RWPE2 (cell line): ENCODE data around the gene ITIH4.

Experiments used
- ATAC-seq: fragments of 200-7000 bp; cut with Tn5 transposase; 3 replicates; pipeline ENCODE4 v1.9.1; 2021; ENCODE audit warnings: low read depth
- DNase-seq: peaks from one replicate; pipeline ENCODE4 v3.0.0-alpha.2; 2020; ENCODE audit warnings: low spot score
- H3K27ac ChIP-seq: fragments of 450-650 bp; 2 replicates; pipeline ENCODE4 v1.5.1; 2017; ENCODE audit warnings: mild to moderate bottlenecking; ENCODE audit not compliant: poor library complexity, severe bottlenecking
- H3K27me3 ChIP-seq: fragments of 250-450 bp; sonication (Bioruptor Pico); 2 replicates; pipeline ENCODE4 v1.5.1; 2021; ENCODE audit warnings: mild to moderate bottlenecking, moderate library complexity; ENCODE audit not compliant: insufficient read depth, poor library complexity, severe bottlenecking
- H3K36me3 ChIP-seq: fragments of 250-450 bp; sonication (Bioruptor Pico); 2 replicates; pipeline ENCODE4 v1.5.1; 2020; ENCODE audit warnings: low read depth, mild to moderate bottlenecking, moderate library complexity
- H3K4me1 ChIP-seq: fragments of 250-450 bp; sonication (Bioruptor Pico); 2 replicates; pipeline ENCODE4 v1.5.1; 2021; ENCODE audit warnings: mild to moderate bottlenecking, moderate library complexity; ENCODE audit not compliant: insufficient read depth, poor library complexity, severe bottlenecking
- H3K4me3 ChIP-seq: fragments of 250-450 bp; sonication (Bioruptor Pico); 2 replicates; pipeline ENCODE4 v1.5.1; 2021; ENCODE audit warnings: mild to moderate bottlenecking, moderate library complexity; ENCODE audit not compliant: severe bottlenecking
- H3K9me3 ChIP-seq: fragments of 250-450 bp; sonication (Bioruptor Pico); 2 replicates; pipeline ENCODE4 v1.5.1; 2021; ENCODE audit warnings: mild to moderate bottlenecking, moderate library complexity; ENCODE audit not compliant: severe bottlenecking
- CTCF ChIP-seq: fragments of 450-650 bp; IDR thresholded peaks from one replicate; pipeline ENCODE4 v1.5.1; 2017; ENCODE audit warnings: mild to moderate bottlenecking, moderate library complexity; ENCODE audit not compliant: poor library complexity, severe bottlenecking

ITIH4 gene

GRCh38 chr3:52844290-52844975, 14.0 kb upstream of the ITIH4 start:
- Histone ChIP-seq H3K4me3 (no peak overlapping the region), H3K36me3 (0 out of 2 replicates have a peak, but pooled peaks cover 5% of the 10 kb centered on the region), H3K27me3 (no peaks in the 10 kb centered on the region), H3K4me1 (no peaks in the 10 kb centered on the region), H3K27ac (no peak overlapping the region), H3K9me3 (no peaks in the 10 kb centered on the region)
- DNase-seq: no peak
- no peak for ATAC-seq
- TF ChIP-seq CTCF: no peak

DNA sequence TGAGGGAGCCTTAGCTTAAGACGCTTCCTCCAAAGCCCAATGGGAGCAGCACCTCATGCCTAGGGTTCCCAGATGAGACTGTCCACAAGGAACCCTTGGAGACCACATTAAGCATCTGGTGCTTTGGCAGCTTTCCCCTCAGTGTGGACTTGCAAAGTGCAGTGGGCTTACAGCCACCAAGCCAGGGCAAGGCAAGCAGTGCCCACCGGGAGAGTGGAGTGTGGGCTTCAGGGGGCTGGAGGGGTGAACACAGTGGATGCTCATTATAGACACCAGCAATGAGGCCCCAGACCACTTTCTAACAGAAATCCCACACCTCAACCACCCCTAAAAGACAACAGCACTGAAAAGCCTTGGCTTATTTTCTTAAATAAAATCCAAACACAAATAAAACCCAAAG, 13.4 kb upstream of the ITIH4 start:
- no peaks in the 10 kb centered on the region for H3K27me3 ChIP-seq
- ATAC-seq: no peak
- no peak overlapping the region for H3K27ac ChIP-seq
- TF ChIP-seq CTCF: no peak
- no peak overlapping the region for H3K4me3 ChIP-seq
- no peaks in the 10 kb centered on the region for H3K9me3 ChIP-seq
- no peaks in the 10 kb centered on the region for H3K4me1 ChIP-seq
- H3K36me3 ChIP-seq: 0 out of 2 replicates have a peak, but pooled peaks cover 3% of the 10 kb centered on the region
- no peak for DNase-seq

- H3K27ac ChIP-seq: no peak overlapping the region
Observed at GRCh38 chr3:52843108-52843865, 12.8 kb upstream of the ITIH4 start.

GRCh38 chr3:52842424-52842823, 12.0 kb upstream of the ITIH4 start:
- H3K36me3 ChIP-seq: no peaks in the 10 kb centered on the region
- TF ChIP-seq CTCF: no peak
- no peak overlapping the region for H3K27ac ChIP-seq
- H3K9me3 ChIP-seq: no peaks in the 10 kb centered on the region
- H3K4me3 ChIP-seq: no peak overlapping the region
- H3K4me1 ChIP-seq: no peaks in the 10 kb centered on the region
- DNase-seq: no peak
- H3K27me3 ChIP-seq: no peaks in the 10 kb centered on the region
- no peak for ATAC-seq

More at GRCh38 chr3:52843108-52843865, 12.8 kb upstream of the ITIH4 start:
- Histone ChIP-seq H3K4me1 (no peaks in the 10 kb centered on the region), H3K27me3 (no peaks in the 10 kb centered on the region), H3K9me3 (no peaks in the 10 kb centered on the region), H3K4me3 (no peak overlapping the region), H3K36me3 (no peaks in the 10 kb centered on the region)
- no peak for DNase-seq
- TF ChIP-seq CTCF: no peak
- ATAC-seq: no peak

- TF ChIP-seq CTCF: no peak
- ATAC-seq: no peak
- no peaks in the 10 kb centered on the region for H3K27me3 ChIP-seq
- no peak overlapping the region for H3K27ac ChIP-seq
- no peaks in the 10 kb centered on the region for H3K4me1 ChIP-seq
- H3K4me3 ChIP-seq: no peak overlapping the region
- H3K36me3 ChIP-seq: no peaks in the 10 kb centered on the region
- H3K9me3 ChIP-seq: no peaks in the 10 kb centered on the region
- no peak for DNase-seq
Observed at GRCh38 chr3:52841981-52842340, 11.5 kb upstream of the ITIH4 start.
